ENCODE results near the gene SCAMP3.

- TF ChIP-seq, protein P1, sequence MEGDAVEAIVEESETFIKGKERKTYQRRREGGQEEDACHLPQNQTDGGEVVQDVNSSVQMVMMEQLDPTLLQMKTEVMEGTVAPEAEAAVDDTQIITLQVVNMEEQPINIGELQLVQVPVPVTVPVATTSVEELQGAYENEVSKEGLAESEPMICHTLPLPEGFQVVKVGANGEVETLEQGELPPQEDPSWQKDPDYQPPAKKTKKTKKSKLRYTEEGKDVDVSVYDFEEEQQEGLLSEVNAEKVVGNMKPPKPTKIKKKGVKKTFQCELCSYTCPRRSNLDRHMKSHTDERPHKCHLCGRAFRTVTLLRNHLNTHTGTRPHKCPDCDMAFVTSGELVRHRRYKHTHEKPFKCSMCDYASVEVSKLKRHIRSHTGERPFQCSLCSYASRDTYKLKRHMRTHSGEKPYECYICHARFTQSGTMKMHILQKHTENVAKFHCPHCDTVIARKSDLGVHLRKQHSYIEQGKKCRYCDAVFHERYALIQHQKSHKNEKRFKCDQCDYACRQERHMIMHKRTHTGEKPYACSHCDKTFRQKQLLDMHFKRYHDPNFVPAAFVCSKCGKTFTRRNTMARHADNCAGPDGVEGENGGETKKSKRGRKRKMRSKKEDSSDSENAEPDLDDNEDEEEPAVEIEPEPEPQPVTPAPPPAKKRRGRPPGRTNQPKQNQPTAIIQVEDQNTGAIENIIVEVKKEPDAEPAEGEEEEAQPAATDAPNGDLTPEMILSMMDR (conservative IDR thresholded peaks at IDR 0.05 in 1 of 2, IDR thresholded peaks at IDR 0.05 in 1 of 2; ENCODE audit: extremely low read depth in 1 of 2, insufficient read depth in 1 of 2, low read depth in 1 of 2, low read length in 2 of 2), result no peak
- TF ChIP-seq EZH2 (IDR thresholded peaks at IDR 0.05; ENCODE audit: borderline replicate concordance, low read length), result no peak
Measured at GRCh38 chr1:155210314-155211104, 51.7 kb downstream of the SCAMP3 start.

Measured in mammary epithelial cell (primary cell).